Naive thymus-derived CD4-positive, alpha-beta T cell (primary cell): Measurements from ENCODE around the gene SMS. TPM values are rescaled to one million over a fixed set of nuclear protein-coding genes. Genes with fewer than 3 reads are reported as not detected.

ENCODE experiments used
- ATAC-seq: fragments of 150-1000 bp; cut with Tn5 transposase; 2 replicates; pipeline ENCODE4 v1.10.0; 2021; ENCODE audit warnings: mild to moderate bottlenecking, moderate library complexity
- CTCF ChIA-PET: fragments of 350-600 bp; sonication (Branson Sonifier 250); formaldehyde crosslinking; loops from one replicate; lab custom pipeline; 2021; ENCODE audit warnings: antibody characterized with exemption; lab: Charles Lee
- POLR2A ChIA-PET: fragments of 350-600 bp; sonication (Branson Sonifier 250); formaldehyde crosslinking; loops from one replicate; lab custom pipeline; 2021; ENCODE audit warnings: antibody characterized with exemption, inconsistent platforms; lab: Charles Lee
- DNase-seq, 9 donors: peaks; one replicate each; pipeline versions ENCODE4 v3.0.0 to v3.0.0-alpha.2; 2020 to 2022; ENCODE audit warnings: mixed read lengths in 1 of 9
- H3K27ac ChIP-seq: one replicate; pipeline ENCODE4 v1.7.0; 2013; ENCODE audit warnings: mild to moderate bottlenecking, low read depth, low read length, moderate library complexity
- H3K27me3 ChIP-seq, 2 donors: one replicate each; pipeline ENCODE4 v1.7.0; 2013; ENCODE audit warnings: low read length in 2 of 2, mild to moderate bottlenecking in 2 of 2, moderate library complexity in 2 of 2; ENCODE audit not compliant: control insufficient read depth in 2 of 2, insufficient read depth in 2 of 2
- H3K36me3 ChIP-seq, 3 experiments: 1 replicate in 2 of 3; 2 replicates in 1 of 3; pipeline ENCODE4 v1.7.0; 2013; ENCODE audit warnings: low read length in 3 of 3, mild to moderate bottlenecking in 3 of 3, moderate library complexity in 1 of 3; ENCODE audit not compliant: insufficient read depth in 3 of 3, control insufficient read depth in 2 of 3
- H3K4me1 ChIP-seq, 2 donors: one replicate each; pipeline ENCODE4 v1.7.0; 2013; ENCODE audit warnings: low read length in 2 of 2, mild to moderate bottlenecking in 2 of 2, moderate library complexity in 1 of 2; ENCODE audit not compliant: control insufficient read depth in 2 of 2, insufficient read depth in 2 of 2
- H3K4me3 ChIP-seq: 2 replicates; pipeline ENCODE4 v1.7.0; 2013; ENCODE audit warnings: mild to moderate bottlenecking, low read length
- H3K9me3 ChIP-seq, 3 experiments: 1 replicate in 2 of 3; 2 replicates in 1 of 3; pipeline ENCODE4 v1.7.0; 2013; ENCODE audit warnings: low read length in 3 of 3; ENCODE audit not compliant: control insufficient read depth in 2 of 3
- H3K27ac Mint-ChIP-seq, 9 donors: one replicate each; pipeline ENCODE4 v1.8.0; 2020 to 2022; ENCODE audit warnings: mixed read lengths in 9 of 9, mild to moderate bottlenecking in 8 of 9, moderate library complexity in 5 of 9, inconsistent platforms in 2 of 9
- H3K27me3 Mint-ChIP-seq, 5 donors: one replicate each; pipeline ENCODE4 v1.8.0; 2021 to 2022; ENCODE audit warnings: mixed read lengths in 5 of 5, mild to moderate bottlenecking in 1 of 5
- H3K36me3 Mint-ChIP-seq, 5 donors: one replicate each; pipeline ENCODE4 v1.8.0; 2020 to 2022; ENCODE audit warnings: mixed read lengths in 5 of 5, mild to moderate bottlenecking in 3 of 5, inconsistent platforms in 1 of 5
- H3K4me1 Mint-ChIP-seq, 7 donors: one replicate each; pipeline ENCODE4 v1.8.0; 2020 to 2022; ENCODE audit warnings: mixed read lengths in 7 of 7, mild to moderate bottlenecking in 3 of 7, inconsistent platforms in 1 of 7
- H3K4me3 Mint-ChIP-seq, 10 donors: one replicate each; pipeline ENCODE4 v1.8.0; 2020 to 2022; ENCODE audit warnings: mild to moderate bottlenecking in 10 of 10, mixed read lengths in 10 of 10, moderate library complexity in 6 of 10, inconsistent platforms in 2 of 10
- H3K9me3 Mint-ChIP-seq, 11 donors: one replicate each; pipeline ENCODE4 v1.8.0; 2020 to 2022; ENCODE audit warnings: mixed read lengths in 11 of 11, mild to moderate bottlenecking in 4 of 11, inconsistent platforms in 1 of 11, moderate library complexity in 1 of 11
- intact Hi-C, 2 donors: fragments of 100-400 bp; cut with micrococcal nuclease; formaldehyde crosslinking; loops; one replicate each; pipeline ENCODE4 v1.15.1; 2023
- polyA plus RNA-seq, 2 donors: library from polyadenylated mRNA; unstranded; fragments of 300-500 nt; fragmentation: Illumina TruSeq; gene quantifications; one replicate each; pipeline ENCODE4 v1.2.3, GENCODE V29; 2021
- total RNA-seq, 6 experiments: library from RNA in 5 of 6; stranded (reverse) in 5 of 6; gene quantifications; 1 replicate in 5 of 6; 2 replicates in 1 of 6; pipeline ENCODE4 v1.2.3 and lab custom pipeline; 2021 to 2026

The SMS gene
- total RNA-seq (10 to 100 TPM; 14.7 to 57.4 (median 20.4) TPM), polyA plus RNA-seq (10 to 100 TPM; 33.6 to 35.9 TPM), total RNA-seq (lab: John Stamatoyannopoulos, UW) (13.9 reads per million, percentile 42 among the genes with 10 or more reads in this experiment)

- Histone ChIP-seq H3K36me3 (no peaks in the 10 kb centered on the region), H3K4me1 (peaks cover 0 to 5% of the 10 kb centered on the region in 2 donors), H3K4me3 (peak within 1 kb of the TSS; percentile 46), H3K27me3 (no peaks in the 10 kb centered on the region), H3K27ac (peak within 1 kb of the TSS; percentile 62), H3K9me3 (no peaks in the 10 kb centered on the region)
- CTCF ChIA-PET: no interaction called here
- Mint-ChIP-seq H3K36me3 (peaks cover 0 to 10% (median 0%) of the 10 kb centered on the region in 5 donors), H3K4me3 (peak within 1 kb of the TSS; percentile 78 to 90 (median 84)), H3K27me3 (no peaks in the 10 kb centered on the region), H3K9me3 (peaks cover 0 to 4% (median 0%) of the 10 kb centered on the region in 11 donors), H3K4me1 (peaks cover 8 to 22% (median 19%) of the 10 kb centered on the region in 7 donors), H3K27ac (peak within 1 kb of the TSS; percentile 60 to 90 (median 80))
- ATAC-seq: peak; percentile 77
- DNase-seq: peak; percentile 8 to 64 (median 16)
- POLR2A ChIA-PET: no interaction called here
- intact Hi-C loops: loop anchor here in 1 of 2 donors (2.0 to 10.0 kb wide), 4 partner anchors 34 to 1844 kb away; partner anchors contain the start of genes MBTPS2 and SAT1
Measured at GRCh38 chrX:21940356-21940829, at the start of gene SMS. TSS of gene SMS (plus strand) at chrX:21940709. CDS start at chrX:21940825, 116 bp downstream.

GRCh38 chrX:21905313-21905712 lies 35.2 kb upstream of the SMS start:
- Histone ChIP-seq H3K4me1 (no peaks in the 10 kb centered on the region), H3K27ac (no peak overlapping the region), H3K27me3 (no peaks in the 10 kb centered on the region), H3K4me3 (no peak overlapping the region), H3K9me3 (no peaks in the 10 kb centered on the region), H3K36me3 (no peaks in the 10 kb centered on the region)
- ATAC-seq (no peak), DNase-seq (no peak)
- Mint-ChIP-seq H3K36me3 (peaks cover 0 to 8% (median 0%) of the 10 kb centered on the region in 5 donors), H3K4me3 (no peak overlapping the region), H3K27ac (no peak overlapping the region), H3K9me3 (no peaks in the 10 kb centered on the region), H3K4me1 (peaks cover 0 to 2% (median 0%) of the 10 kb centered on the region in 7 donors), H3K27me3 (no peaks in the 10 kb centered on the region)
- ChIA-PET POLR2A (interaction anchor here (1.3 kb wide), 1 partner anchor 22 kb away, joined by 3 read pairs; no protein-coding TSS in a partner anchor), CTCF (no interaction called here)
- intact Hi-C loops: no loop called here

GRCh38 chrX:21905953-21906352 lies 34.6 kb upstream of the SMS start:
- Histone ChIP-seq H3K27ac (no peak overlapping the region), H3K27me3 (no peaks in the 10 kb centered on the region), H3K4me1 (no peaks in the 10 kb centered on the region), H3K36me3 (no peaks in the 10 kb centered on the region), H3K4me3 (no peak overlapping the region), H3K9me3 (no peaks in the 10 kb centered on the region)
- ATAC-seq (no peak), DNase-seq (no peak)
- ChIA-PET CTCF (no interaction called here), POLR2A (interaction anchor here (1.3 kb wide), 1 partner anchor 23 kb away, joined by 3 read pairs; no protein-coding TSS in a partner anchor)
- H3K4me1 Mint-ChIP-seq: peaks cover 0 to 2% (median 0%) of the 10 kb centered on the region in 7 donors
- no peaks in the 10 kb centered on the region for H3K27me3 Mint-ChIP-seq
- no peak overlapping the region for H3K27ac Mint-ChIP-seq
- H3K9me3 Mint-ChIP-seq: no peaks in the 10 kb centered on the region
- intact Hi-C loops: no loop called here
- no peak overlapping the region for H3K4me3 Mint-ChIP-seq
- H3K36me3 Mint-ChIP-seq: peaks cover 0 to 8% (median 0%) of the 10 kb centered on the region in 5 donors

- Histone ChIP-seq H3K27ac (no peak overlapping the region), H3K27me3 (no peaks in the 10 kb centered on the region), H3K9me3 (no peaks in the 10 kb centered on the region), H3K4me1 (no peaks in the 10 kb centered on the region), H3K36me3 (no peaks in the 10 kb centered on the region), H3K4me3 (no peak overlapping the region)
- ATAC-seq (no peak), DNase-seq (no peak)
- H3K36me3 Mint-ChIP-seq: peaks cover 0 to 8% (median 5%) of the 10 kb centered on the region in 5 donors
- ChIA-PET POLR2A (no interaction called here), CTCF (no interaction called here)
- no peak overlapping the region for H3K4me3 Mint-ChIP-seq
- H3K27me3 Mint-ChIP-seq: no peaks in the 10 kb centered on the region
- intact Hi-C loops: no loop called here
- H3K27ac Mint-ChIP-seq: no peak overlapping the region
- H3K4me1 Mint-ChIP-seq: peaks cover 0 to 2% (median 0%) of the 10 kb centered on the region in 7 donors
- no peaks in the 10 kb centered on the region for H3K9me3 Mint-ChIP-seq
Measured at GRCh38 chrX:21907260-21907659, 33.2 kb upstream of the SMS start.

- Histone ChIP-seq H3K27me3 (no peaks in the 10 kb centered on the region), H3K4me3 (no peak overlapping the region), H3K4me1 (no peaks in the 10 kb centered on the region), H3K27ac (no peak overlapping the region), H3K36me3 (no peaks in the 10 kb centered on the region), H3K9me3 (no peaks in the 10 kb centered on the region)
- ATAC-seq: no peak
- intact Hi-C loops: no loop called here
- Mint-ChIP-seq H3K27ac (no peak overlapping the region), H3K27me3 (no peaks in the 10 kb centered on the region), H3K36me3 (peaks cover 0 to 9% (median 4%) of the 10 kb centered on the region in 5 donors), H3K9me3 (no peaks in the 10 kb centered on the region), H3K4me3 (no peak overlapping the region), H3K4me1 (no peaks in the 10 kb centered on the region)
- ChIA-PET POLR2A (no interaction called here), CTCF (no interaction called here)
- no peak for DNase-seq
Measured at GRCh38 chrX:21911481-21911880, 29.0 kb upstream of the SMS start.

GRCh38 chrX:21912220-21912619 lies 28.3 kb upstream of the SMS start:
- Mint-ChIP-seq H3K27me3 (no peaks in the 10 kb centered on the region), H3K27ac (no peak overlapping the region), H3K36me3 (peaks cover 0 to 9% (median 4%) of the 10 kb centered on the region in 5 donors), H3K4me3 (no peak overlapping the region), H3K4me1 (no peaks in the 10 kb centered on the region), H3K9me3 (no peaks in the 10 kb centered on the region)
- no peaks in the 10 kb centered on the region for H3K27me3 ChIP-seq
- H3K9me3 ChIP-seq: no peaks in the 10 kb centered on the region
- H3K36me3 ChIP-seq: no peaks in the 10 kb centered on the region
- no peak overlapping the region for H3K27ac ChIP-seq
- H3K4me1 ChIP-seq: no peaks in the 10 kb centered on the region
- no peak overlapping the region for H3K4me3 ChIP-seq
- no peak for DNase-seq
- intact Hi-C loops: no loop called here
- no peak for ATAC-seq
- ChIA-PET POLR2A (no interaction called here), CTCF (no interaction called here)

- H3K9me3 Mint-ChIP-seq: peaks cover 0 to 4% (median 0%) of the 10 kb centered on the region in 11 donors
- ChIA-PET POLR2A (no interaction called here), CTCF (no interaction called here)
- DNase-seq (no peak), ATAC-seq (no peak)
- Histone ChIP-seq H3K36me3 (no peaks in the 10 kb centered on the region), H3K27ac (no peak overlapping the region), H3K4me3 (no peak overlapping the region), H3K9me3 (no peaks in the 10 kb centered on the region), H3K4me1 (no peaks in the 10 kb centered on the region), H3K27me3 (no peaks in the 10 kb centered on the region)
- peaks cover 0 to 9% (median 4%) of the 10 kb centered on the region in 5 donors for H3K36me3 Mint-ChIP-seq
- no peaks in the 10 kb centered on the region for H3K27me3 Mint-ChIP-seq
- H3K4me1 Mint-ChIP-seq: no peaks in the 10 kb centered on the region
- no peak overlapping the region for H3K27ac Mint-ChIP-seq
- intact Hi-C loops: no loop called here
- H3K4me3 Mint-ChIP-seq: no peak overlapping the region
Measured at GRCh38 chrX:21912989-21913388, 27.5 kb upstream of the SMS start.
